Natural killer cell (primary cell): ENCODE measurements around the gene PAXIP1. TPM values are rescaled to one million over a fixed set of nuclear protein-coding genes. Genes with fewer than 3 reads are reported as not detected.

Experiments
- ATAC-seq, 3 donors: fragments of 150-1000 bp in 2 of 3; fragments of 200-7000 bp in 1 of 3; cut with Tn5 transposase; 1 replicate in 1 of 3; 2 replicates in 2 of 3; pipeline ENCODE4 v1.10.0; 2021; ENCODE audit warnings: mild to moderate bottlenecking in 2 of 3, moderate library complexity in 2 of 3
- DNase-seq, 2 donors: peaks; one replicate each; pipeline versions ENCODE4 v3.0.0 to v3.0.0-alpha.2; 2013 to 2021; ENCODE audit warnings: mixed read lengths in 1 of 2
- H3K27ac ChIP-seq: one replicate; pipeline ENCODE4 v1.5.1; 2013; ENCODE audit warnings: mild to moderate bottlenecking, low read length
- H3K27me3 ChIP-seq: one replicate; pipeline ENCODE4 v1.6.1; 2013; ENCODE audit warnings: low read length; ENCODE audit not compliant: control insufficient read depth, insufficient read depth
- H3K36me3 ChIP-seq: one replicate; pipeline ENCODE4 v1.6.1; 2013; ENCODE audit warnings: low read length; ENCODE audit not compliant: control insufficient read depth, insufficient read depth
- H3K4me1 ChIP-seq: one replicate; pipeline ENCODE4 v1.6.1; 2013; ENCODE audit warnings: low read length; ENCODE audit not compliant: control insufficient read depth, insufficient read depth
- H3K4me3 ChIP-seq: one replicate; pipeline ENCODE4 v1.5.1; 2013; ENCODE audit warnings: low read length
- H3K9me3 ChIP-seq: one replicate; pipeline ENCODE4 v1.6.1; 2013; ENCODE audit warnings: low read length; ENCODE audit not compliant: control insufficient read depth, insufficient read depth
- H3K27ac Mint-ChIP-seq, 2 donors: one replicate each; pipeline ENCODE4 v1.8.0; 2022; ENCODE audit warnings: mild to moderate bottlenecking in 2 of 2, mixed read lengths in 2 of 2, moderate library complexity in 1 of 2
- H3K27me3 Mint-ChIP-seq, 2 donors: one replicate each; pipeline ENCODE4 v1.8.0; 2022; ENCODE audit warnings: low read depth in 2 of 2, mixed read lengths in 2 of 2
- H3K36me3 Mint-ChIP-seq: one replicate; pipeline ENCODE4 v1.8.0; 2022; ENCODE audit warnings: mixed read lengths
- H3K4me1 Mint-ChIP-seq, 2 donors: one replicate each; pipeline ENCODE4 v1.8.0; 2022; ENCODE audit warnings: mixed read lengths in 2 of 2
- H3K4me3 Mint-ChIP-seq: one replicate; pipeline ENCODE4 v1.8.0; 2022; ENCODE audit warnings: mild to moderate bottlenecking, moderate library complexity, mixed read lengths
- H3K9me3 Mint-ChIP-seq, 2 donors: one replicate each; pipeline ENCODE4 v1.8.0; 2022; ENCODE audit warnings: mixed read lengths in 2 of 2
- WGBS: methylation state at CpG from one replicate; pipeline ENCODE4 v1.1.7; 2013; ENCODE audit warnings: missing lambda C conversion rate; ENCODE audit not compliant: insufficient coverage; 5-methylcytosine and 5-hydroxymethylcytosine counted together
- intact Hi-C: fragments of 100-400 bp; cut with micrococcal nuclease; formaldehyde crosslinking; loops from one replicate; pipeline ENCODE4 v1.14.2; 2022
- total RNA-seq, 4 donors: library from RNA; stranded (reverse); fragments of 120-200 nt in 1 of 4; gene quantifications; one replicate each; pipeline versions ENCODE4 v1.2.3 to v1.2.4, GENCODE V29; 2013 to 2022
- TF ChIP-seq, protein P1 (sequence below): fragments of 200-600 bp; IDR thresholded peaks from one replicate; pipeline ENCODE4 v1.8.0; 2022; ENCODE audit warnings: antibody characterized with exemption

PAXIP1 gene
- total RNA-seq, 3 donors from 2014 or later (not counting 1 experiment from before 2014, with no cell fraction given): 8.7 to 13.8 (median 11.2) TPM

DNA sequence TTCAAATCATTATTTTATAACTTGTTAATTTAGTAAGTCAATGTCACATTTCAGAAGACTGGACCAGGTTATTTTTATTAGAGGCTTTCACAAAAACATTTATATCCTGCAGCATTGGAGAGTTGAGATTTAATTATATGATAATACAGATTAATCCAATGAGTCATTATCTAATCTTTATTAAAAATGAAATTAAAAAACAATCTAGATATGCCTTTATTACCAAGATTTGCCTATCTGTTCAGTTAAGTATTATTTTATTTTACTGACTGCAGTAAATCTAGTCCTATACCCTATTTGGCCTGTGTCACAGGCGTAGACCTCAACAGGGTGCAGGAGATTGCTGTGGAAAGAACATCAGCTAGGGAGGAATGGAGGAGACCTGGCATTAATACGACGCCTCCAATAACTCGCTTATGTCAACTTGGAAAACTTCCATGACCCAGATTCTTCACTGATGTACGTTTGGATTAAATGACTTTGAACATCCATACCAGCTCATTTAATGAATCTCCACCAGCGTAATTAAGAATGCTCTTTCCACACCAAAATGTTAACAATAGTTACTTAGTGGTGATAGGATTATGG lies 18.2 kb downstream of the PAXIP1 start:
- intact Hi-C loops: no loop called here
- WGBS: 98% methylated on average over 5 of the region's 6 CpGs

GRCh38 chr7:154978017-154978416 lies 24.9 kb downstream of the PAXIP1 start:
- no peak for ATAC-seq
- intact Hi-C loops: no loop called here
- H3K27ac ChIP-seq: no peak overlapping the region
- no peak for DNase-seq
- TF ChIP-seq, protein P1, sequence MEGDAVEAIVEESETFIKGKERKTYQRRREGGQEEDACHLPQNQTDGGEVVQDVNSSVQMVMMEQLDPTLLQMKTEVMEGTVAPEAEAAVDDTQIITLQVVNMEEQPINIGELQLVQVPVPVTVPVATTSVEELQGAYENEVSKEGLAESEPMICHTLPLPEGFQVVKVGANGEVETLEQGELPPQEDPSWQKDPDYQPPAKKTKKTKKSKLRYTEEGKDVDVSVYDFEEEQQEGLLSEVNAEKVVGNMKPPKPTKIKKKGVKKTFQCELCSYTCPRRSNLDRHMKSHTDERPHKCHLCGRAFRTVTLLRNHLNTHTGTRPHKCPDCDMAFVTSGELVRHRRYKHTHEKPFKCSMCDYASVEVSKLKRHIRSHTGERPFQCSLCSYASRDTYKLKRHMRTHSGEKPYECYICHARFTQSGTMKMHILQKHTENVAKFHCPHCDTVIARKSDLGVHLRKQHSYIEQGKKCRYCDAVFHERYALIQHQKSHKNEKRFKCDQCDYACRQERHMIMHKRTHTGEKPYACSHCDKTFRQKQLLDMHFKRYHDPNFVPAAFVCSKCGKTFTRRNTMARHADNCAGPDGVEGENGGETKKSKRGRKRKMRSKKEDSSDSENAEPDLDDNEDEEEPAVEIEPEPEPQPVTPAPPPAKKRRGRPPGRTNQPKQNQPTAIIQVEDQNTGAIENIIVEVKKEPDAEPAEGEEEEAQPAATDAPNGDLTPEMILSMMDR: no peak
- Mint-ChIP-seq H3K27ac (no peak overlapping the region), H3K4me1 (peaks cover 0 to 6% of the 10 kb centered on the region in 2 donors), H3K27me3 (no peaks in the 10 kb centered on the region), H3K4me3 (no peak overlapping the region), H3K9me3 (no peaks in the 10 kb centered on the region), H3K36me3 (peaks cover 7% of the 10 kb centered on the region)
- H3K4me3 ChIP-seq: no peak overlapping the region
- H3K36me3 ChIP-seq: peaks cover 8% of the 10 kb centered on the region
- no peaks in the 10 kb centered on the region for H3K4me1 ChIP-seq
- no peaks in the 10 kb centered on the region for H3K27me3 ChIP-seq
- H3K9me3 ChIP-seq: no peaks in the 10 kb centered on the region
- WGBS: 97% methylated on average over 3 of the region's 3 CpGs

More for the DNA sequence above, 18.2 kb downstream of the PAXIP1 start:
- no peak for ATAC-seq
- no peaks in the 10 kb centered on the region for H3K36me3 ChIP-seq
- no peaks in the 10 kb centered on the region for H3K4me1 ChIP-seq
- Mint-ChIP-seq H3K27me3 (no peaks in the 10 kb centered on the region), H3K9me3 (no peaks in the 10 kb centered on the region), H3K27ac (no peak overlapping the region), H3K4me3 (no peak overlapping the region), H3K4me1 (no peaks in the 10 kb centered on the region), H3K36me3 (no peaks in the 10 kb centered on the region)
- H3K4me3 ChIP-seq: no peak overlapping the region
- H3K27ac ChIP-seq: no peak overlapping the region
- no peak for DNase-seq
- TF ChIP-seq, protein P1: no peak
- no peaks in the 10 kb centered on the region for H3K27me3 ChIP-seq
- no peaks in the 10 kb centered on the region for H3K9me3 ChIP-seq

- Histone ChIP-seq H3K9me3 (no peaks in the 10 kb centered on the region), H3K4me3 (no peak overlapping the region), H3K4me1 (no peaks in the 10 kb centered on the region), H3K27ac (no peak overlapping the region), H3K36me3 (peaks cover 8% of the 10 kb centered on the region), H3K27me3 (no peaks in the 10 kb centered on the region)
- TF ChIP-seq, protein P1: no peak
- Mint-ChIP-seq H3K27me3 (no peaks in the 10 kb centered on the region), H3K4me1 (peaks cover 0 to 8% of the 10 kb centered on the region in 2 donors), H3K9me3 (no peaks in the 10 kb centered on the region), H3K27ac (no peak overlapping the region), H3K36me3 (peaks cover 7% of the 10 kb centered on the region), H3K4me3 (no peak overlapping the region)
- ATAC-seq: no peak
- DNase-seq: no peak
- intact Hi-C loops: no loop called here
- whole genome bisulfite sequencing: 94% methylated on average over 6 of the region's 6 CpGs
Measured at GRCh38 chr7:154977250-154977649, 25.7 kb downstream of the PAXIP1 start.

- Mint-ChIP-seq H3K9me3 (no peaks in the 10 kb centered on the region), H3K36me3 (peaks cover 7% of the 10 kb centered on the region), H3K27me3 (no peaks in the 10 kb centered on the region), H3K4me3 (no peak overlapping the region), H3K27ac (no peak overlapping the region), H3K4me1 (peaks cover 0 to 8% of the 10 kb centered on the region in 2 donors)
- H3K36me3 ChIP-seq: peaks cover 8% of the 10 kb centered on the region
- WGBS: 100% methylated on average over 4 of the region's 4 CpGs
- H3K4me1 ChIP-seq: no peaks in the 10 kb centered on the region
- no peaks in the 10 kb centered on the region for H3K9me3 ChIP-seq
- DNase-seq (no peak), ATAC-seq (no peak)
- H3K27me3 ChIP-seq: no peaks in the 10 kb centered on the region
- intact Hi-C loops: no loop called here
- H3K4me3 ChIP-seq: no peak overlapping the region
- TF ChIP-seq, protein P1: no peak
- no peak overlapping the region for H3K27ac ChIP-seq
Measured at GRCh38 chr7:154976844-154977243, 26.1 kb downstream of the PAXIP1 start.
